HCT116 (cell line): ENCODE results near the gene ACKR1. TPM values are rescaled to one million over a fixed set of nuclear protein-coding genes. Genes with fewer than 3 reads are reported as not detected.

Experiments
- ATAC-seq: fragments of 200-7000 bp; cut with Tn5 transposase; 2 replicates; pipeline ENCODE4 v1.9.1; 2020; ENCODE audit warnings: mild to moderate bottlenecking, moderate library complexity
- BruUV-seq: library from RNA; stranded (reverse); fragments of 400-500 nt; replicated peaks from 2 replicates; lab custom pipeline; 2021; lab: Mats Ljungman, UMichigan
- CTCF ChIA-PET: fragments of 300-600 bp; sonication (Branson Sonifier 250); formaldehyde crosslinking; loops from one replicate; lab custom pipeline; 2021; ENCODE audit warnings: antibody characterized with exemption; lab: Charles Lee
- POLR2A ChIA-PET: fragments of 300-600, 350-600 bp; sonication (Branson Sonifier 250); formaldehyde crosslinking; loops from one replicate; lab custom pipeline; 2021; ENCODE audit warnings: antibody characterized with exemption; lab: Charles Lee
- RAD21 ChIA-PET, 2 experiments: fragments of 300-600 bp; sonication (Branson Sonifier 250); formaldehyde crosslinking; loops; one replicate each; lab custom pipeline; 2023; ENCODE audit warnings: low total read pairs in 2 of 2; ENCODE audit not compliant: uncharacterized antibody in 2 of 2, unreplicated experiment in 2 of 2, low non-redundant PET in 1 of 2; lab: Charles Lee
- DNase-seq: peaks from one replicate; pipeline ENCODE4 v3.0.0-alpha.2; 2010; ENCODE audit warnings: low read depth, low spot score
- H2AFZ ChIP-seq: fragments of 200-600 bp; shearing (Covaris generic), sonication (generic); 2 replicates; pipeline ENCODE4 v1.6.1; 2017; ENCODE audit warnings: low read depth, mixed run types, mixed read lengths, antibody characterized with exemption, low read length; ENCODE audit not compliant: poor library complexity, severe bottlenecking
- H3K27ac ChIP-seq: 2 replicates; pipeline ENCODE4 v1.5.1; 2012; ENCODE audit warnings: low read depth, low read length
- H3K27me3 ChIP-seq: fragments of 200-600 bp; sonication (generic); 2 replicates; pipeline ENCODE4 v1.6.1; 2016; ENCODE audit warnings: mixed run types, low read length, mixed read lengths; ENCODE audit not compliant: insufficient read depth
- H3K36me3 ChIP-seq, 2 experiments: fragments of 200-500 bp in 1 of 2; fragments of 200-600 bp in 1 of 2; sonication (Bioruptor generic) in 1 of 2; sonication (generic) in 1 of 2; 2 replicates each; pipeline versions ENCODE4 v1.5.1 to v1.6.1; 2014 to 2016; ENCODE audit warnings: low read length in 2 of 2, inconsistent platforms in 1 of 2, mixed read lengths in 1 of 2, mixed run types in 1 of 2; ENCODE audit not compliant: insufficient read depth in 2 of 2, control insufficient read depth in 1 of 2
- H3K4me1 ChIP-seq, 2 experiments: fragments of 200-600 bp in 1 of 2; sonication (generic) in 1 of 2; 2 replicates each; pipeline versions ENCODE4 v1.5.1 to v1.6.1; 2012 to 2017; ENCODE audit warnings: low read length in 2 of 2, inconsistent platforms in 1 of 2, mild to moderate bottlenecking in 1 of 2, mixed read lengths in 1 of 2, mixed run types in 1 of 2, moderate library complexity in 1 of 2; ENCODE audit not compliant: insufficient read depth in 2 of 2, control insufficient read depth in 1 of 2
- H3K4me2 ChIP-seq: fragments of 200-600 bp; sonication (generic); 2 replicates; pipeline ENCODE4 v1.6.1; 2017; ENCODE audit warnings: mixed run types, low read length, mixed read lengths
- H3K4me3 ChIP-seq, 2 experiments: fragments of 200-600 bp in 1 of 2; sonication (generic) in 1 of 2; replicated peaks in 1 of 2; 2 replicates each; pipeline ENCODE4 v1.5.1; 2011 to 2016; ENCODE audit warnings: low read length in 2 of 2, control low read depth in 1 of 2, low read depth in 1 of 2, mild to moderate bottlenecking in 1 of 2, mixed read lengths in 1 of 2, mixed run types in 1 of 2
- H3K79me2 ChIP-seq: fragments of 200-600 bp; sonication (generic); 2 replicates; pipeline ENCODE4 v1.6.1; 2017; ENCODE audit warnings: mild to moderate bottlenecking, mixed run types, low read length, moderate library complexity, mixed read lengths; ENCODE audit not compliant: insufficient read depth
- H3K9ac ChIP-seq: fragments of 200-600 bp; sonication (generic); 2 replicates; pipeline ENCODE4 v1.6.1; 2016; ENCODE audit warnings: low read length, mixed read lengths
- H3K9me2 ChIP-seq: fragments of 200-600 bp; sonication (generic), shearing (Covaris generic); 2 replicates; pipeline ENCODE4 v1.6.1; 2017; ENCODE audit warnings: mixed run types, mild to moderate bottlenecking, moderate library complexity; ENCODE audit not compliant: insufficient read depth
- H3K9me3 ChIP-seq, 2 experiments: fragments of 200-500 bp in 1 of 2; fragments of 200-600 bp in 1 of 2; sonication (Bioruptor generic) in 1 of 2; sonication (generic) in 1 of 2; 2 replicates each; pipeline ENCODE4 v1.6.1; 2014 to 2017; ENCODE audit warnings: low read length in 2 of 2, mixed read lengths in 2 of 2, inconsistent platforms in 1 of 2, low read depth in 1 of 2, mild to moderate bottlenecking in 1 of 2, mixed run types in 1 of 2, moderate library complexity in 1 of 2; ENCODE audit not compliant: control insufficient read depth in 1 of 2, insufficient read depth in 1 of 2
- H4K20me1 ChIP-seq: fragments of 200-600 bp; sonication (generic), shearing (Covaris generic); 2 replicates; pipeline ENCODE4 v1.6.1; 2017; ENCODE audit warnings: mixed run types, mild to moderate bottlenecking, moderate library complexity; ENCODE audit not compliant: insufficient read depth
- CBX3 ChIP-seq: IDR thresholded peaks from 2 replicates; pipeline ENCODE4 v1.6.1; 2012; ENCODE audit warnings: low read depth
- EZH2phosphoT487 ChIP-seq: fragments of 200-600 bp; IDR thresholded peaks from 2 replicates; pipeline ENCODE4 v1.6.1; 2018; ENCODE audit warnings: antibody characterized with exemption, borderline replicate concordance
- POLR2A ChIP-seq: IDR thresholded peaks from 2 replicates; pipeline ENCODE4 v1.7.0; 2011; ENCODE audit warnings: borderline replicate concordance; ENCODE audit not compliant: insufficient read depth, insufficient read length; ENCODE audit errors: extremely low read depth
- SIN3A ChIP-seq: IDR thresholded peaks from 2 replicates; pipeline ENCODE4 v1.6.1; 2012; ENCODE audit warnings: low read depth
- SP1 ChIP-seq: IDR thresholded peaks from 2 replicates; pipeline ENCODE4 v1.6.1; 2012; ENCODE audit warnings: low read depth
- SRF ChIP-seq: IDR thresholded peaks from 2 replicates; pipeline ENCODE4 v1.6.1; 2012; ENCODE audit warnings: low read depth
- intact Hi-C: fragments of 100-400 bp; cut with micrococcal nuclease; formaldehyde crosslinking; loops from 2 replicates; pipeline ENCODE4 v1.10.0; 2022
- total RNA-seq: library from RNA; stranded (reverse); gene quantifications from one replicate; pipeline ENCODE4 v1.2.1, GENCODE V29; 2021; ENCODE audit not compliant: unreplicated experiment
- TF ChIP-seq, protein P1 (sequence below): IDR thresholded peaks from 2 replicates; pipeline ENCODE4 v1.6.1; 2012
- TF ChIP-seq, protein P2 (sequence below): IDR thresholded peaks from 2 replicates; pipeline ENCODE4 v1.6.1; 2012; ENCODE audit warnings: low read depth
- TF ChIP-seq, protein P3 (sequence below): IDR thresholded peaks from 2 replicates; pipeline ENCODE4 v1.6.1; 2011; ENCODE audit warnings: mild to moderate bottlenecking, low read length, moderate library complexity; ENCODE audit not compliant: insufficient replicate concordance; ENCODE audit errors: extremely low read depth

Gene ACKR1
- total RNA-seq, 1 experiment from 2014 or later: not detected

DNA sequence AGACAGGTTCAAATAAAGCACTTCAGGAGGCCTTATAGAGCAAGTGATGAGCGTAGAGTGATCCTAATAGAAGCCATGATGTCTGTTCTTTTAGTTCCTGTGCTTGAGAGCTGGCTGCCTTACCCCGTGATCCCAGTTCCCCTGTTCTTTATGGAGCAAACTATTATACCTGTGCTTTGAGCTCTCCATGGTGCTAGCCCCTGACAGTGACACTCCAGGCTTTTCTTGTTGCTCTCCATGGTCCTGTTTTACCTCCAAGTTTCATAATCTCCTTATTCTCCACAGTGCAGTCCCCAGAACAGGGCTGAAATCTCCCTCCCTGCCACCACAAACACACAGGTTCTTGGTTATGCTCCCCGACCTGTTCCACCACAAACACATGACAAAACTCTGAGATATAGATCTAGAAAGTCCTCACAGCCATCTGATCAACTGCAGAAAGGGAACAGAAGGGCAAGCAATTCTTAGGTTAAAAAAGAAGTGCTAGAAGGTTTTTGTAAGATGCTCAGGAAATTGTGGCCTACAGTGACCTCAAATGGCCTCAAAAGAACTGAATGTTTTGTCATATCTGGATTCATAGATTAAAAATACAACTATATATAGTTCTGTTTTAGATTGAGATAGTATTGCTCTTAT is 27.3 kb upstream of the ACKR1 start:
- no peak overlapping the region for H3K9ac ChIP-seq
- peaks cover 30% of the 10 kb centered on the region for H3K27me3 ChIP-seq
- no peaks in the 10 kb centered on the region for H4K20me1 ChIP-seq
- CTCF ChIA-PET: interaction anchor here (0.6 to 1.4 kb wide), 2 partner anchors 16 to 21 kb away, joined by 3 to 4 read pairs; no protein-coding TSS in a partner anchor
- no peak overlapping the region for H3K4me2 ChIP-seq
- no peak overlapping the region for H3K27ac ChIP-seq
- no TSS peak for BruUV-seq
- POLR2A ChIA-PET: no interaction called here
- DNase-seq (peak; percentile 21), ATAC-seq (no peak)
- intact Hi-C loops: no loop called here
- H3K9me2 ChIP-seq: no peaks in the 10 kb centered on the region
- H3K4me3 ChIP-seq: no peak overlapping the region
- RAD21 ChIA-PET: no interaction called here
- no peaks in the 10 kb centered on the region for H3K36me3 ChIP-seq
- H3K79me2 ChIP-seq: no peaks in the 10 kb centered on the region
- H3K9me3 ChIP-seq: no peaks in the 10 kb centered on the region
- TF ChIP-seq SP1 (no peak), SRF (no peak), SIN3A (peak; percentile 75), CBX3 (peak; percentile 46; the same call in 1 of the 2 replicates), POLR2A (no peak), EZH2phosphoT487 (no peak)
- TF ChIP-seq, protein P1, sequence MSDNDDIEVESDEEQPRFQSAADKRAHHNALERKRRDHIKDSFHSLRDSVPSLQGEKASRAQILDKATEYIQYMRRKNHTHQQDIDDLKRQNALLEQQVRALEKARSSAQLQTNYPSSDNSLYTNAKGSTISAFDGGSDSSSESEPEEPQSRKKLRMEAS: peak; percentile 38; the same call in 1 of the 2 replicates
- TF ChIP-seq, protein P2, sequence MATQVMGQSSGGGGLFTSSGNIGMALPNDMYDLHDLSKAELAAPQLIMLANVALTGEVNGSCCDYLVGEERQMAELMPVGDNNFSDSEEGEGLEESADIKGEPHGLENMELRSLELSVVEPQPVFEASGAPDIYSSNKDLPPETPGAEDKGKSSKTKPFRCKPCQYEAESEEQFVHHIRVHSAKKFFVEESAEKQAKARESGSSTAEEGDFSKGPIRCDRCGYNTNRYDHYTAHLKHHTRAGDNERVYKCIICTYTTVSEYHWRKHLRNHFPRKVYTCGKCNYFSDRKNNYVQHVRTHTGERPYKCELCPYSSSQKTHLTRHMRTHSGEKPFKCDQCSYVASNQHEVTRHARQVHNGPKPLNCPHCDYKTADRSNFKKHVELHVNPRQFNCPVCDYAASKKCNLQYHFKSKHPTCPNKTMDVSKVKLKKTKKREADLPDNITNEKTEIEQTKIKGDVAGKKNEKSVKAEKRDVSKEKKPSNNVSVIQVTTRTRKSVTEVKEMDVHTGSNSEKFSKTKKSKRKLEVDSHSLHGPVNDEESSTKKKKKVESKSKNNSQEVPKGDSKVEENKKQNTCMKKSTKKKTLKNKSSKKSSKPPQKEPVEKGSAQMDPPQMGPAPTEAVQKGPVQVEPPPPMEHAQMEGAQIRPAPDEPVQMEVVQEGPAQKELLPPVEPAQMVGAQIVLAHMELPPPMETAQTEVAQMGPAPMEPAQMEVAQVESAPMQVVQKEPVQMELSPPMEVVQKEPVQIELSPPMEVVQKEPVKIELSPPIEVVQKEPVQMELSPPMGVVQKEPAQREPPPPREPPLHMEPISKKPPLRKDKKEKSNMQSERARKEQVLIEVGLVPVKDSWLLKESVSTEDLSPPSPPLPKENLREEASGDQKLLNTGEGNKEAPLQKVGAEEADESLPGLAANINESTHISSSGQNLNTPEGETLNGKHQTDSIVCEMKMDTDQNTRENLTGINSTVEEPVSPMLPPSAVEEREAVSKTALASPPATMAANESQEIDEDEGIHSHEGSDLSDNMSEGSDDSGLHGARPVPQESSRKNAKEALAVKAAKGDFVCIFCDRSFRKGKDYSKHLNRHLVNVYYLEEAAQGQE: peak; percentile 99
- TF ChIP-seq, protein P3, sequence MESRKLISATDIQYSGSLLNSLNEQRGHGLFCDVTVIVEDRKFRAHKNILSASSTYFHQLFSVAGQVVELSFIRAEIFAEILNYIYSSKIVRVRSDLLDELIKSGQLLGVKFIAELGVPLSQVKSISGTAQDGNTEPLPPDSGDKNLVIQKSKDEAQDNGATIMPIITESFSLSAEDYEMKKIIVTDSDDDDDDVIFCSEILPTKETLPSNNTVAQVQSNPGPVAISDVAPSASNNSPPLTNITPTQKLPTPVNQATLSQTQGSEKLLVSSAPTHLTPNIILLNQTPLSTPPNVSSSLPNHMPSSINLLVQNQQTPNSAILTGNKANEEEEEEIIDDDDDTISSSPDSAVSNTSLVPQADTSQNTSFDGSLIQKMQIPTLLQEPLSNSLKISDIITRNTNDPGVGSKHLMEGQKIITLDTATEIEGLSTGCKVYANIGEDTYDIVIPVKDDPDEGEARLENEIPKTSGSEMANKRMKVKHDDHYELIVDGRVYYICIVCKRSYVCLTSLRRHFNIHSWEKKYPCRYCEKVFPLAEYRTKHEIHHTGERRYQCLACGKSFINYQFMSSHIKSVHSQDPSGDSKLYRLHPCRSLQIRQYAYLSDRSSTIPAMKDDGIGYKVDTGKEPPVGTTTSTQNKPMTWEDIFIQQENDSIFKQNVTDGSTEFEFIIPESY: no peak
- TF ChIP-seq, all 23 proteins: peak for 4
- H2AFZ ChIP-seq: no peak overlapping the region
- no peaks in the 10 kb centered on the region for H3K4me1 ChIP-seq
